Fibroblast of villous mesenchyme (primary cell): ENCODE results near the gene TBX4. TPM values are rescaled to one million over a fixed set of nuclear protein-coding genes. Genes with fewer than 3 reads are reported as not detected.

ENCODE experiments used
- DNase-seq: peaks from one replicate; pipeline ENCODE4 v3.0.0-alpha.2; 2010; ENCODE audit warnings: low read depth
- H3K4me3 ChIP-seq: 2 replicates; pipeline ENCODE4 v1.5.1; 2011; ENCODE audit warnings: low read depth, mild to moderate bottlenecking, low read length
- total RNA-seq: library from RNA; depleted of rRNA; stranded (reverse); fragments of >200 nt; gene quantifications from 2 replicates; pipeline ENCODE4 v1.2.3, GENCODE V29; 2012
- TF ChIP-seq, protein P1 (sequence below): IDR thresholded peaks from 2 replicates; pipeline ENCODE4 v1.5.1; 2012; ENCODE audit warnings: low read depth, mild to moderate bottlenecking, low read length; ENCODE audit not compliant: insufficient read depth

TBX4 gene
- total RNA-seq, 1 donor: not detected

DNA sequence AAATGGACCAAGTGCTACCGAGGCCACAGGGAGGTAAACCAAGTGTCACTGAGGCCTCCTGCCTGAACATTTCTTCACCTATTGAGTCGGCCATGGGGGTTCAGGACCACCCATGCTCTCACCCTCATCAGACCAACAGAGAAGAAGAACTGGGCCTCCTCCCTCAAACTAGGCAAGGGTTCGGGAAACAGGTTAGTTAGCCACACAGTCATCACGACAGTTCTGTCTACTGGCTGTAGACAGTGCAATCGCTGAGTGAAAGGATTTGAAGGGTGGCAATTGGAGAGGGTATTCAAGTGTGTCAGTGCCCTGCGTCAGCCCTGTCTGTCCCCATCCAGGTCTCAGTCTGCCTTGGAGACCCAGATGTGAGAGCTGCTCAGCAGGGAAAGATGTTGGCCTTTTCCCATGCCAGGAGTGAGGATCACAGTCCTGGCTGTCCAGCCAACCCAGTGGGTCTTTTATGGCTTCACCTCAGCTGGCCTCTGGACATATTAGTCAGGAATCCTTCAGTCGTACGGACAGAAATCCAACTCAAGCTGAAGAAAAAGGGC, 32.7 kb upstream of the TBX4 start:
- TF ChIP-seq, protein P1, sequence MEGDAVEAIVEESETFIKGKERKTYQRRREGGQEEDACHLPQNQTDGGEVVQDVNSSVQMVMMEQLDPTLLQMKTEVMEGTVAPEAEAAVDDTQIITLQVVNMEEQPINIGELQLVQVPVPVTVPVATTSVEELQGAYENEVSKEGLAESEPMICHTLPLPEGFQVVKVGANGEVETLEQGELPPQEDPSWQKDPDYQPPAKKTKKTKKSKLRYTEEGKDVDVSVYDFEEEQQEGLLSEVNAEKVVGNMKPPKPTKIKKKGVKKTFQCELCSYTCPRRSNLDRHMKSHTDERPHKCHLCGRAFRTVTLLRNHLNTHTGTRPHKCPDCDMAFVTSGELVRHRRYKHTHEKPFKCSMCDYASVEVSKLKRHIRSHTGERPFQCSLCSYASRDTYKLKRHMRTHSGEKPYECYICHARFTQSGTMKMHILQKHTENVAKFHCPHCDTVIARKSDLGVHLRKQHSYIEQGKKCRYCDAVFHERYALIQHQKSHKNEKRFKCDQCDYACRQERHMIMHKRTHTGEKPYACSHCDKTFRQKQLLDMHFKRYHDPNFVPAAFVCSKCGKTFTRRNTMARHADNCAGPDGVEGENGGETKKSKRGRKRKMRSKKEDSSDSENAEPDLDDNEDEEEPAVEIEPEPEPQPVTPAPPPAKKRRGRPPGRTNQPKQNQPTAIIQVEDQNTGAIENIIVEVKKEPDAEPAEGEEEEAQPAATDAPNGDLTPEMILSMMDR: no peak
- no peak for DNase-seq
- H3K4me3 ChIP-seq: no peak overlapping the region

DNA sequence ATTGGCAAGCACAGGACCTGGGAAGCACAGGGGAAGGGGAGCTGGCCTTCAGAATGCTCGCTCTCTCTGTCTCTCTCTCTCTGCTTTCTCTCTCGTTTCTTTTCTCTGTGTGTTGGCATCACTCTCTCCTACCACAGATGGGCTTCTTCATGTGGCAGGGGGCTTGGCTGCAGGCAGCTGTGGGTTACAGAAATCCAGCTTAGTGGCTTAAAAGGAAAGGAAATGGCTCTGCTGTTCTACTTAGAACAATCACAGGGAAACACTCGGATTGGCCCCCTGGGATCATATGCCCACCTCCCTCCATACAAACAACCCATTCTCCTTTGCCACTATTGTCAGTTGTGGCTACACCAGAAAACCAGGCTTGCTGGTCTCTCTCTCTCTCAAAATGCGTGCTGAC, 32.2 kb upstream of the TBX4 start:
- TF ChIP-seq, protein P1: no peak
- no peak overlapping the region for H3K4me3 ChIP-seq
- no peak for DNase-seq

DNA sequence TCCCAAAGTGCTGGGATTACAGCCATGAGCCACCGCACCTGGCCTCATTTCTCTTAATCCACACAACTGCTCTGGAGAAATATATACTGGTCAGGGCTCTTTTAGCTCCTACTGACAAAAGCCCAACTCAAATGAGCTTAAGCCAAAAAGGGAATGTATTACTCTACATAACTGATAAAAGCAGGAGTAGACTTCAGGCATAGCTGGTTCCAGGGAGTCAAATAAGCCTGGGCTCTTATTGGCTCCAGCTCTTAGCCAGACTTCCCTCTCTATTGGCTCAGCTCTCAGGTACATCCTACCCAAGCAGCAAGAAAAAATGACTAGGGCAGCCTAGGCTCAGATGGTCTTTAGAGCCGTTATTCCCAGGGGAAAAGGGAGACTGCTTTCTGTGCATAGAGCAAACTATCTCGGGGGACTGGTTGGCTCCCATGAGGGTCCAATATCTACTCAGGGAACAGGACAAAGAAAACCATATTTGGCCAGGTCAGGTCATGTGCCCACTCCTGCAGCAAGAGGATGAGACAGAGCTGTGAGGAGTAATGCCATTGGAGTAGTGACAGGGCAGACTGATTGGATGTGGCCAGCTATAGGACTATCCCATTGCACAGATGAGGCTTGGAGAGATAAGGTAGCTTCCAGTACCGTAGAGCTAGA, 31.4 kb upstream of the TBX4 start:
- TF ChIP-seq, protein P1: no peak
- no peak overlapping the region for H3K4me3 ChIP-seq
- no peak for DNase-seq

DNA sequence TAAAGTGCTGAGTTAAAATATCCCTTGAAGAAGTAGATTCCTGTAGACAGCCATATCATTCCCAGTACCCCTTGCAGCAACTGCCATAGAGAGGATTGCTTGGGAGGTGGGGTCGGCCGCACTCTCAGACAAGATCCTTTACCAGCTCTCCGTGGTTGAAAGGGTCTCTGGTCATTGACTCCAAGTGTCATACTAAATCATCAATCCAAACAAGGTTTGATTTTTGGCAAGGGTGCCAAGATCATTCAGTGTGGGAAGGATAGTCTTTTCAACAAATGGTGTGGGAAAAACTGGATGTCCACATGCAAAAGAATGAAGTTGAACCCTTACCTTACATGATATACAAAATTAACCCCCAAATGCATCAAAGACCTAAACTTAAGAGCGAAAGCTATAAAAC, 30.8 kb upstream of the TBX4 start:
- TF ChIP-seq, protein P1: no peak
- no peak overlapping the region for H3K4me3 ChIP-seq
- DNase-seq: no peak

DNA sequence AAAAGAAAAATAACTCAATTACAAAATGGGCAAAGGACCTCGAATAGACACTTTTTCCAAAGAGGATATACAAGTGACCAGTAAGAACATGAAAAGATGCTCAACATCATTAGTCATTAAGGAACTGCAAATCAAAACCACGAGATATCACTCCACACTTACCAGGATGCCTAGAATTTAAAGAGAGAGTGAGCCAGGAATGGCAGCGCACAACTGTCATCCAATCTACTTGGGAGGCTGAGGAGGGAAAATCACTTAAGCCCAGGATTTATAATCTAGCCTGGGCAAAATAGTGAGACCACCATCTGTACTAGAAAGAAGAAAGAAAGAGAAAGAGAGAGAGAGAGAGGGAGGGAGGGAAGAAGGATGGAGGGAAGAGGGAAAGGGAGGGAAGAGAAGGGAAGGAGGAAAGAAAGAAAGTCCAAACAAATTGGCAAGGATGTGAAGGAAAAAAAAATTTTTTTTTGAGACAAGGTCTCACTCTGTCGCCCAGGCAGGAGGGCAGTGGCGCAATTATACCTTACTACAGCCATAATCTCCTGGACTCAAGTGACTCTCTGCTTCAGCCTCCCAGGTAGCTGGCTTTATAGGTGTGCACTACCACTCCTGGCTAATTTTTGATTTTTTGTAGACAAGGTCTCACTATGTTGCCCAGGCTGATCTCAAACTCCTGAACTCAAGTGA, 30.0 kb upstream of the TBX4 start:
- TF ChIP-seq, protein P1: no peak
- H3K4me3 ChIP-seq: no peak overlapping the region
- DNase-seq: no peak

DNA sequence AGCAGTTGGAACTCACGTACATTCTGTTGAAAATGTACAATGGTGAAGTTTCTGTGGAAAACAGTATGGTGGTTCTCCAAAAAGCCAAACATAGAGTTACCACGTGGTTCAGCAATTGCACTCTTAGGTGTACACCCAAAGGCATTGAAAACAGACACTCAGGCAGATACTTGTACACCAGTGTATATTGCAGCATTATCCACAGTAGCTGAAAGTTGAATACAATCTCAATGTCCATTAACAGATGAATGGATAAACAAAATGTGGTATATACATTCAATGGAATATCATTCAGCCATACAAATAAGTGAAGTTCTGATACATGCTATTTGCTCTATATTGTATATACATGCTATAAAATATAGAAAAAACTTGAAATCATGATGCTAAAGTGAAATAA, 29.4 kb upstream of the TBX4 start:
- TF ChIP-seq, protein P1: no peak
- no peak for DNase-seq
- no peak overlapping the region for H3K4me3 ChIP-seq
